AG10803 (cell line): ENCODE results near the gene GRK6.

Experiments
- DNase-seq: peaks from one replicate; pipeline ENCODE4 v3.0.0; 2010; ENCODE audit warnings: low read depth
- H3K4me3 ChIP-seq: 2 replicates; pipeline ENCODE4 v1.5.1; 2011; ENCODE audit warnings: mild to moderate bottlenecking, low read length, control low read depth
- CTCF ChIP-seq: conservative IDR thresholded peaks from 2 replicates; pipeline ENCODE4 v1.5.1; 2011; ENCODE audit warnings: mild to moderate bottlenecking, low read length, control low read depth, inconsistent platforms

The GRK6 gene

GRCh38 chr5:177397875-177398390 lies 28.5 kb upstream of the GRK6 start:
- no peak for TF ChIP-seq CTCF
- no peak overlapping the region for H3K4me3 ChIP-seq
- DNase-seq, result no peak

- TF ChIP-seq CTCF, result no peak
- H3K4me3 ChIP-seq, result no peak within 1 kb of the TSS
- DNase-seq, result peak; percentile 8
Observed at GRCh38 chr5:177399997-177400868, 26.2 kb upstream of the GRK6 start, which contains the start of gene PFN3. PFN3 (minus strand) TSS chr5:177400661; CDS start chr5:177400576, 85 bp downstream.

DNA sequence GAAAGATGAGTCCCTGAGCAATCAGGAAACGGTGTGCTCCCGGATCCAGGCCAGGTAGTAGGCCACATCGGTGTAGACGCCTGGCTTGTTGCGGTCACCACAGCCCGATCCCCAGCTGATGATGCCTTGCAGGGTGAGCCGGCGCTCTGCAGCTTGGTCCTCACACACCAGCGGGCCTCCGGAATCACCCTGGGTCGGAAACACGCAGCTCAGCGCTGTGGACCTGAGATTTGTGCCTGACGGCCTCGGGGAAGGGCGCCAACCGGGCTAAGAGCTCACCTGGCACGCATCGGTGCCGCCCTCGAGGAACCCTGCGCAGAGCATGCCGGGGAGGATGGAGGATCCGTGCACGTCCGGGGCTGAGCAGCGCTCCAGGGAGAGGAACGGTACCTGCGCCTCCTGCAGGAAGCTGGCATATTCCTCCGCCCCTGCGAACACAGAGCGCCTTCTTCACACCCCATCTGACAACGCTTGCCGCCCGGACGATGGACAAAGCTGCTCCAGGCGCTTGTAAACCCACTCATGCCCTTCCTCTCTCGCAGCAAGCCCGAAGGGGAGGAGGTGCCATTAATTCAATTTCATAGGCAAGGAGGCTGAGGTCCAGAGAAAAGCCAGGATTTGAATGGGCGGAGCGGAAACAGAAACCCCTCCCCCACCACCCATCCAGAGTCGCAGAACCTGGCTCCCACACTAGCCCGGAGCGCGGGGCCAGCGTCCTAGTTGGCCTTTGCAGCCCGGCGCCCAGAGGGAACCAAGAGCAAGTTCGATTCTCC lies 24.0 kb upstream of the GRK6 start:
- TF ChIP-seq CTCF, result peak; percentile 42
- H3K4me3 ChIP-seq, result no peak overlapping the region; the same call in 1 of the 2 replicates
- DNase-seq, result peak; percentile 24

DNA sequence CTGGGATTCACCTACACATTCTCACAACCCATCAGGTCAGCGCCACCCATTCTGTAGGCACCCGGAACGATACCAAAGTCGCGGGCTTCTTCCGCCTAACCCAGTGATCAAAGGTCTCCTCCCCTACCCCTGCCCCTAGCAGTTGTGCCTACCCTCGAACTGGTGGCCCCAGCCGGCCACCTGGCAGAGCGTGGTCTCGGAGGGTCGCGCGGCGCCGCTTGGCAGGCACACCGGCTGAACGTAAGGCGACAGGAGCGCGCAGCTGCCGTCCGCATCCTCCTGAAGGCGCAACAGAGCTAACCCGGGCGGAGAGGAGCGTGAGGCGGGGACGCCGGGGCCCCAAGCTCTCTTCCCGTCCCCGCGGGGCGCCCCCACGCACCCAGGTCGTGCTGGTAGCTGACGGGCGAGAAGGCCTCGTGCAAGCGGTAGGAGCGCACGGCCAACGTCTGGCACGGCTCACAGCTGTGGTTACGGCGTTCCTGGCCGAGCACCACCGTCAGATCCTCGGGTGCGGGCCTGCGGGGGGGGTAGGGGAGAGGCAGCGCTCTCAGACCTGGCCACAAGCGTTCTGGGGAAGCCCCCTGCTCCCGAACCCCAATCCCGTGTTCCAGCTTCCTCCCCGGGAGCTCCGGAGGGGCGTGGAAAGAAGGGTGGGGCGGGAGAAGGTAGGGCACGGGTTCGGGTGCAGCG lies 23.2 kb upstream of the GRK6 start:
- no peak for DNase-seq
- no peak for TF ChIP-seq CTCF
- H3K4me3 ChIP-seq, result peak overlapping the region; percentile 64

- peak overlapping the region; percentile 64 for H3K4me3 ChIP-seq
- peak; percentile 74 for DNase-seq
- TF ChIP-seq CTCF, result peak; percentile 61
Observed at GRCh38 chr5:177403792-177404640, 22.5 kb upstream of the GRK6 start.

DNA sequence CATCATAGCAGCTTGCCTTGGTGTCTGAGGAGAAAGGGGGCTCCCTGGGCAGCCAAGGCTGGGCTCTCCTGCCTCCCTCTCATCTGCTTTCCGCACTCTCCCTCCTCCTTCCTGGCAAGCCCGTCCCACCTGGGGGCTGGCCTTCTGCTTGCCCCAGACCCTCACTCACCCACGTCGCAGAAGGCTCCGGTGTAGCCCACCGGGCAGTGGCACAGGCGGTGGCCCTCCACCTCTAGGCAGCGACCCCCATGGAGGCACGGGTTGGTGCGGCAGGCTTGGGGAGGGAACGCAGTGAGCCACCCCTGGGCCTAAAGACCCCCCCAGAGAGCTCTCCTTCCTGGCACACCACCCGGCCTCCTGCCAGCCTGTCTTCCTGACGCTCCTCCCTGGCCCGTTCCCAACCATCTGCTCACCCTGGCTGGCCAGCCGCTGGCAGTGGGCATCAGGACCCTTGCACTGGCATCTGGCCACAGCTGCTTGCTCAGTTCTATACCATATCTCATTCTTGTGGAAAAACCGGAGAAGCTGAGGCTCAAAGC lies 21.8 kb upstream of the GRK6 start:
- DNase-seq, result no peak
- peak overlapping the region; percentile 64 for H3K4me3 ChIP-seq
- no peak for TF ChIP-seq CTCF
